ENCODE measurements around the gene ASPDH.

GRCh38 chr19:50555450-50556281, 42.0 kb upstream of the ASPDH start:
- TF ChIP-seq, protein P1, sequence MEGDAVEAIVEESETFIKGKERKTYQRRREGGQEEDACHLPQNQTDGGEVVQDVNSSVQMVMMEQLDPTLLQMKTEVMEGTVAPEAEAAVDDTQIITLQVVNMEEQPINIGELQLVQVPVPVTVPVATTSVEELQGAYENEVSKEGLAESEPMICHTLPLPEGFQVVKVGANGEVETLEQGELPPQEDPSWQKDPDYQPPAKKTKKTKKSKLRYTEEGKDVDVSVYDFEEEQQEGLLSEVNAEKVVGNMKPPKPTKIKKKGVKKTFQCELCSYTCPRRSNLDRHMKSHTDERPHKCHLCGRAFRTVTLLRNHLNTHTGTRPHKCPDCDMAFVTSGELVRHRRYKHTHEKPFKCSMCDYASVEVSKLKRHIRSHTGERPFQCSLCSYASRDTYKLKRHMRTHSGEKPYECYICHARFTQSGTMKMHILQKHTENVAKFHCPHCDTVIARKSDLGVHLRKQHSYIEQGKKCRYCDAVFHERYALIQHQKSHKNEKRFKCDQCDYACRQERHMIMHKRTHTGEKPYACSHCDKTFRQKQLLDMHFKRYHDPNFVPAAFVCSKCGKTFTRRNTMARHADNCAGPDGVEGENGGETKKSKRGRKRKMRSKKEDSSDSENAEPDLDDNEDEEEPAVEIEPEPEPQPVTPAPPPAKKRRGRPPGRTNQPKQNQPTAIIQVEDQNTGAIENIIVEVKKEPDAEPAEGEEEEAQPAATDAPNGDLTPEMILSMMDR (IDR thresholded peaks at IDR 0.05): no peak
- TF ChIP-seq ZFX (IDR thresholded peaks at IDR 0.05; ENCODE audit: borderline replicate concordance): no peak

All from 22Rv1 (cell line).